ENCODE data around the gene GABRR1.
"Not testable (repeated sequence)": the region's sequence is repeated elsewhere in the genome, so short reads cannot be mapped to it uniquely, and the experiment has no call there.

Gene GABRR1

DNA sequence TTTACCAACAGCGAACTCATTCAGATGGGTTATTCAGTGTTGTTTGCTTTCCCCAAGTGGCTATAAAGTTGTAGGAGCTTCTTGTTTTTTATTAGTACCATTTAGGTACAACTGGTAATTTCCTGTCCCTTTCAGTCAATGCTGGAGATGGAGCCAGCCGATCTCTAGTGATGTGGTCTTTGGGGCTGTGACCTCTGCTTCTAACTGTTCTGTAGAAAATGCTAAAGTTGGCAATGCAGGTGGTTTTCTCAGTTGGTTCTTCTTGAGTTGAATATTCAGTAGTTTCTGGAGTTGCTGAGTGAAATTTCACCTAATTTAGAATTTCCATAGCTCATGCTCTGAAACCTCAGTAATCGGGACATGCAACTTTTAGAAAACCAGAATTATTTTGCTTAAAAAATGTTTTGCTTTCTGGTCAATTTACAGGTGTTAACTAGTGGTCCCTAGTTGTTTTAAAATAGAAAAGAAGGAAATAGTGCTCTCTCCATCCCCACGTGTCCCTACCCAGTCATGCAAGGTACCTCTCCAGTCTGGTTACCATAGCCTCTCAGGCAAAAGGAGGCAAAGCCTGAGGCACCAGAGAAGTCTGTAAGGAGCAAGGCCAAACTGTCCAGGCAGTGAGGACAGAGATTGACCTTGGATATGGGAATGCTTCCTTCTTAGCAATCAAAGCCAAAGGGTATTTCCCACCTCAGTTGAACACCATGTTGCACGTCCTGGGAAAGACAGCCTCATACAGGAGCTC lies 27.3 kb upstream of the GABRR1 start:
- DNase-seq (ENCODE audit: low read depth), result no peak
- TF ChIP-seq, protein P1, sequence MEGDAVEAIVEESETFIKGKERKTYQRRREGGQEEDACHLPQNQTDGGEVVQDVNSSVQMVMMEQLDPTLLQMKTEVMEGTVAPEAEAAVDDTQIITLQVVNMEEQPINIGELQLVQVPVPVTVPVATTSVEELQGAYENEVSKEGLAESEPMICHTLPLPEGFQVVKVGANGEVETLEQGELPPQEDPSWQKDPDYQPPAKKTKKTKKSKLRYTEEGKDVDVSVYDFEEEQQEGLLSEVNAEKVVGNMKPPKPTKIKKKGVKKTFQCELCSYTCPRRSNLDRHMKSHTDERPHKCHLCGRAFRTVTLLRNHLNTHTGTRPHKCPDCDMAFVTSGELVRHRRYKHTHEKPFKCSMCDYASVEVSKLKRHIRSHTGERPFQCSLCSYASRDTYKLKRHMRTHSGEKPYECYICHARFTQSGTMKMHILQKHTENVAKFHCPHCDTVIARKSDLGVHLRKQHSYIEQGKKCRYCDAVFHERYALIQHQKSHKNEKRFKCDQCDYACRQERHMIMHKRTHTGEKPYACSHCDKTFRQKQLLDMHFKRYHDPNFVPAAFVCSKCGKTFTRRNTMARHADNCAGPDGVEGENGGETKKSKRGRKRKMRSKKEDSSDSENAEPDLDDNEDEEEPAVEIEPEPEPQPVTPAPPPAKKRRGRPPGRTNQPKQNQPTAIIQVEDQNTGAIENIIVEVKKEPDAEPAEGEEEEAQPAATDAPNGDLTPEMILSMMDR (conservative IDR thresholded peaks at IDR 0.05; ENCODE audit: control insufficient read depth, insufficient read depth, low read depth, low read length), result no peak
- H3K4me3 ChIP-seq (ENCODE audit: control insufficient read depth, low read depth, low read length), result no peak overlapping the region

DNA sequence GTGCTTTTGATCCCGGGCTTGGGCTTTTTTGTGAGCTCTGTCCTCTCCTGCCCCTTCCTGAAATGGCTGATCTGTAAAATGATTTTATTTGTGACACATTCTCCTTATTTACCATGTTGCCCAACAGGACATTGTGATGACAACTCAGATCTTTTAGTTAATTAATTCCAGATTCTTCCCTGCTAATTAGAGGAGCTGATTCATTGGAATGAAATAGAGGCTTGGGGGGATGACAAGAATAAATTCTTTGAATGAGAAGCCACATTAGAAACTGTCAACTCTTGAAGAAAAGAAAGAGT lies 26.1 kb upstream of the GABRR1 start:
- peak; percentile 55 for DNase-seq (ENCODE audit: low read depth)
- TF ChIP-seq, protein P1 (conservative IDR thresholded peaks at IDR 0.05; ENCODE audit: control insufficient read depth, insufficient read depth, low read depth, low read length), result no peak
- H3K4me3 ChIP-seq (ENCODE audit: control insufficient read depth, low read depth, low read length), result no peak overlapping the region

DNA sequence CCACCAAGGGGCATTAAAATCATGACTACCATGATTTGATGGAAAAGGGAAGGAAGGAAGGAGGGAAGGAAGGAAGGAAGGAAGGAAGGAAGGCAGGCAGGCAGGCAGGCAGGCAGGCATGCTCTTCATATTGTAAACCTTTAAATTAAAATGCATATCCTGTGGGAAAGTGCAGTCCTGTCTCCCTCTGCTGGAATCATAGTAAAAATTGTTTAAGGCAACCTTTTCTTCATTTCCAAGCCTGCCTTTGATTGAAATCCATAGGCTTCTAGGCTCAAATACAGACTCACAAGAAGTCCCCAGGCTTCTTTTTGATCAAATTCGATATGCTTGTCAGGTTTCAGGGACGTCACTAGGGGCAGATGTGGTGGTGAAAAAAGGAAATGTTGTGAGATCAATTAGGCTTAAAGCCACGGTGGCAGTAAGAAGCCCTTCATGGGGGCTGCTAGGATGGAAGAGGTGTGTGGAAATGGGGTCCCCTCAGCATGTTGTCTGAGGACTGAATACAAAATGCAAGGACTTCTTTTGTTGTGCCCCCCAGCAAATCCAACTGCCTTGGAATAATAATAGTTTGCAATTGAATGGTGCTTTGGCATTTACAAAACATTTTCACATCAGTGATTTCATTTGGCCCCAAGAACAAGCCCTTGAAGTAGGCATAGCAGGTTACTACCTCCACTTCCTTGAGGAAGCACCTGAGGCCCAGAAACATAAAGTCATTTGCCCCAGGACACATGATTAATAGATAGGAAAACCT lies 25.6 kb upstream of the GABRR1 start:
- TF ChIP-seq, protein P1 (conservative IDR thresholded peaks at IDR 0.05; ENCODE audit: control insufficient read depth, insufficient read depth, low read depth, low read length), result peak; percentile 64
- DNase-seq (ENCODE audit: low read depth), result peak; percentile 74
- H3K4me3 ChIP-seq (ENCODE audit: control insufficient read depth, low read depth, low read length), result no peak overlapping the region

DNA sequence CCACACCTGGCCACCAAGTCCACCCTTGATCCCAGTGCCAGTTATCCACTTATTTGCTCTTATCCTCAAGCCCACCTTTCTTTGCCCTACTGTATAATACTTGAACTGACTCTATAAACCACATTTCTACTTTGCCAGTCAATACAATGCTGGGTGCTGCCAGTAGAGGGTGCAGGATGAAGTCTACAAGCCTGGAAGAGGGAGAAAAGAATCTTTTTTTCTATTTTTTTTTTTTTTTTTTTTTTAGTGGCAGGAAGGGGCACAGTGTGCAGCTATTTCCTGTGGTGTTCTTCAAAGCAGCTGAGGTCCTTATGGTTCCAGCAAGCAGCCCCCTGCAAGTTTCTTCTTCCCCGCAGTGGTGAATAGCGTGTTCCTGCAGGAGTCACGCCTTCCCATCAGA lies 22.2 kb upstream of the GABRR1 start:
- peak; percentile 8 for DNase-seq (ENCODE audit: low read depth)
- TF ChIP-seq, protein P1 (conservative IDR thresholded peaks at IDR 0.05; ENCODE audit: control insufficient read depth, insufficient read depth, low read depth, low read length), result peak; percentile 44
- H3K4me3 ChIP-seq (ENCODE audit: control insufficient read depth, low read depth, low read length), result no peak overlapping the region

DNA sequence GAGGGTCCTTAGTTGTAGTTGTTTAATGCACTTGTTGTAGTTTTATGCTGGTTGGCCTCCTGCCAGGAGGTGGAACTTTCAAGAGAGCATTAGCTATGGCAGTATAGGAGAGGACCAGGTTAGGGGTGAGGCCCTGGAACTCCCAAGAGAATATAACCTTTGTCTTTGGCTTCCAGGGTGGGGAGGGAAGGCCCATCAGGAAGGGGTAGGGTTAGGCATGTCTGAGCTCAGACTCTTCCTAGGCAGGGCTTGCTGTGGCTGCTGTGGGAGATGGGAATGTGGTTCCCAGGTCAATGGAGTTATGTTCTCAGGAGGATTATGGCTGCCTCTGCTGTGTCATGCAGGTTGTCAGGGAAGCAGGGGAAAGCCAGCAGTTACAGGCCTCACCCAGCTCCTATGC lies 20.0 kb upstream of the GABRR1 start:
- TF ChIP-seq, protein P1 (conservative IDR thresholded peaks at IDR 0.05; ENCODE audit: control insufficient read depth, insufficient read depth, low read depth, low read length), result no peak
- DNase-seq (ENCODE audit: low read depth), result no peak
- no peak overlapping the region for H3K4me3 ChIP-seq (ENCODE audit: control insufficient read depth, low read depth, low read length)

DNA sequence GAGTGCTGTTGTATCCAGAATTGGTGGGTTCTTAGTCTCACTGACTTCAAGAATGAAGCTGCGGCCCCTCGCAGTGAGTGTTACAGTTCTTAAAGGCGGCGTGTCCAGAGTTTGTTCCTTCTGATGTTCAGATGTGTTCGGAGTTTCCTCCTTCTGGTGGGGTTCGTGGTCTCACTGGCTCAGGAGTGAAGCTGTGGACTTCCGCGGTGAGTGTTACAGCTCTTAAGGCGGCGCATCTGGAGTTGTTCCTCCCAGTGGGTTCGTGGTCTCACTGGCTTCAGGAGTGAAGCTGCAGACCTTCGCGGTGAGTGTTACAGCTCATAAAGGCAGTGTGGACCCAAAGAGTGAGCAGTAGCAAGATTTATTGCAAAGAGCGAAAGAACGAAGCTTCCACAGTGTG lies 16.4 kb upstream of the GABRR1 start:
- DNase-seq (ENCODE audit: low read depth); H3K4me3 ChIP-seq (ENCODE audit: control insufficient read depth, low read depth, low read length): not testable (repeated sequence)

DNA sequence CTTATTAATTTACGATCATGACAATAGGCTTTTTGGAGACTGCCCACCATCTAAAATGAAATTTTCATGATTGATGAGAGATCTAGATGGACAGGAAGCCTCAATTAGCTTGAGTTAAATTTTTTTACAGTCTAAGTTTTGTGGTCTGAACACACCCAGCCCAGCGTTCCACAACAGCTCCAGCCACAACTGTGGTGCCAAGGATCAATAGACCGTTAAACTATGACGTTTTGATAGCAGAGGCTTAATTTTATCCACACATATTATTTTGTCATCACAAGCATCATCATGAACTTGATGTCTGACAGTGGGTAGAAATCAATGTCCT lies 5.5 kb upstream of the GABRR1 start:
- TF ChIP-seq, protein P1 (conservative IDR thresholded peaks at IDR 0.05; ENCODE audit: control insufficient read depth, insufficient read depth, low read depth, low read length), result no peak
- DNase-seq (ENCODE audit: low read depth), result no peak
- H3K4me3 ChIP-seq (ENCODE audit: control insufficient read depth, low read depth, low read length), result no peak overlapping the region

Measured in fibroblast of mammary gland (primary cell).